ENCODE data around the gene FXYD5.

The FXYD5 gene

GRCh38 chr19:35108730-35109129 lies 45.8 kb upstream of the FXYD5 start:
- H3K4me3 ChIP-seq (ENCODE audit: low read depth, low read length), result no peak overlapping the region
- TF ChIP-seq CTCF (IDR thresholded peaks at IDR 0.05; ENCODE audit: low read depth, low read length, missing control alignments), result no peak
- DNase-seq (ENCODE audit: low read depth), result no peak

- TF ChIP-seq CTCF (IDR thresholded peaks at IDR 0.05; ENCODE audit: low read depth, low read length, missing control alignments), result no peak
- DNase-seq (ENCODE audit: low read depth), result no peak
- no peak overlapping the region for H3K4me3 ChIP-seq (ENCODE audit: low read depth, low read length)
Measured at GRCh38 chr19:35109395-35110112, 45.0 kb upstream of the FXYD5 start.

- no peak for DNase-seq (ENCODE audit: low read depth)
- no peak overlapping the region for H3K4me3 ChIP-seq (ENCODE audit: low read depth, low read length)
- TF ChIP-seq CTCF (IDR thresholded peaks at IDR 0.05; ENCODE audit: low read depth, low read length, missing control alignments), result no peak
Measured at GRCh38 chr19:35110974-35111373, 43.6 kb upstream of the FXYD5 start.

GRCh38 chr19:35112995-35113688 lies 41.4 kb upstream of the FXYD5 start:
- TF ChIP-seq CTCF (IDR thresholded peaks at IDR 0.05; ENCODE audit: low read depth, low read length, missing control alignments), result no peak
- DNase-seq (ENCODE audit: low read depth), result no peak
- no peak overlapping the region for H3K4me3 ChIP-seq (ENCODE audit: low read depth, low read length)

- no peak overlapping the region for H3K4me3 ChIP-seq (ENCODE audit: low read depth, low read length)
- no peak for DNase-seq (ENCODE audit: low read depth)
- TF ChIP-seq CTCF (IDR thresholded peaks at IDR 0.05; ENCODE audit: low read depth, low read length, missing control alignments), result peak; percentile 100
Measured at GRCh38 chr19:35114353-35115176, 40.0 kb upstream of the FXYD5 start.

GRCh38 chr19:35115177-35115951 lies 39.2 kb upstream of the FXYD5 start, which contains the start of gene FXYD3:
Gene FXYD3, plus strand, starts transcription at chr19:35115823. Its CDS starts 3,554 bp downstream, at chr19:35119377.
- no peak for DNase-seq (ENCODE audit: low read depth)
- TF ChIP-seq CTCF (IDR thresholded peaks at IDR 0.05; ENCODE audit: low read depth, low read length, missing control alignments), result no peak
- no peak within 1 kb of the TSS for H3K4me3 ChIP-seq (ENCODE audit: low read depth, low read length)

Data from GM12864 (cell line).